ENCODE data around the gene KSR2.

DNA sequence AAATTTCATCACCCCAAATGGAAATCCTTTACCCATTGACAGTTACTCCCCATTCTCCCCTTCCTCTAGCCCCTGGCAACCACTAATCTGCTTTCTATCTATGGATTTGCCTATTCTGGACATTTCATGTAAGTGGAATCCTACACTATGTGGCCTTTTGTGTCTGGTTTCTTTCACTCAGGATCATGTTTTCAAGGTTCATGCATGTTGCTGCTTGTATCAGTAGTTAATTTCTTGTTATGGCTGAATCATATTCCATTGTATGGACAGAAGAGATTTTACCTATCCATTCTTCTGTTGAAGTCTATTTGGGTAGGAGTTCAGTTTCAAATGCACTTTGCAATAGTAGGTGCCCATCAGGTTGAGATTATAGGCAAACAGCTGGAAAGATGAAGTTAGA is 49.1 kb upstream of the KSR2 start:
- TF ChIP-seq POLR2AphosphoS5 (IDR thresholded peaks at IDR 0.05; ENCODE audit: low read depth, low read length) = no peak
- no peak for TF ChIP-seq POLR2A (IDR thresholded peaks at IDR 0.05; ENCODE audit: low read depth, low read length)

All from GM12892 (cell line).